Mesothelial cell of epicardium (in vitro differentiated cells): ENCODE measurements around the gene ZNF426. TPM values are rescaled to one million over a fixed set of nuclear protein-coding genes. Genes with fewer than 3 reads are reported as not detected.
A peak's percentile ranks its signal among the peaks of the same experiment; 100 is the strongest.

Experiments used
- DNase-seq, 2 experiments: peaks; one replicate each; pipeline ENCODE4 v3.0.0; 2021; ENCODE audit warnings: low spot score in 2 of 2; ENCODE audit not compliant: unreplicated experiment in 2 of 2
- H3K27ac Mint-ChIP-seq: 2 replicates; pipeline ENCODE4 v1.8.0; 2021; ENCODE audit warnings: mixed read lengths
- H3K27me3 Mint-ChIP-seq: 2 replicates; pipeline ENCODE4 v1.8.0; 2021; ENCODE audit warnings: low read depth, mixed read lengths
- H3K36me3 Mint-ChIP-seq: 2 replicates; pipeline ENCODE4 v1.8.0; 2021; ENCODE audit warnings: mixed read lengths
- H3K4me1 Mint-ChIP-seq: 2 replicates; pipeline ENCODE4 v1.8.0; 2021; ENCODE audit warnings: mixed read lengths
- H3K4me3 Mint-ChIP-seq: 2 replicates; pipeline ENCODE4 v1.8.0; 2021; ENCODE audit warnings: mild to moderate bottlenecking, moderate library complexity, mixed read lengths
- H3K9me3 Mint-ChIP-seq: 2 replicates; pipeline ENCODE4 v1.8.0; 2021; ENCODE audit warnings: mixed read lengths
- total RNA-seq: library from RNA; stranded (reverse); gene quantifications from 3 replicates; pipeline ENCODE4 v1.2.1, GENCODE V29; 2021
- TF ChIP-seq, protein P1 (sequence below): fragments of 200-600 bp; sonication (generic); IDR thresholded peaks from one replicate; pipeline ENCODE4 v1.5.0; 2021; ENCODE audit warnings: antibody characterized with exemption; ENCODE audit not compliant: unreplicated experiment

Gene ZNF426
- total RNA-seq, 1 donor from 2014 or later: 32.4 TPM

DNA sequence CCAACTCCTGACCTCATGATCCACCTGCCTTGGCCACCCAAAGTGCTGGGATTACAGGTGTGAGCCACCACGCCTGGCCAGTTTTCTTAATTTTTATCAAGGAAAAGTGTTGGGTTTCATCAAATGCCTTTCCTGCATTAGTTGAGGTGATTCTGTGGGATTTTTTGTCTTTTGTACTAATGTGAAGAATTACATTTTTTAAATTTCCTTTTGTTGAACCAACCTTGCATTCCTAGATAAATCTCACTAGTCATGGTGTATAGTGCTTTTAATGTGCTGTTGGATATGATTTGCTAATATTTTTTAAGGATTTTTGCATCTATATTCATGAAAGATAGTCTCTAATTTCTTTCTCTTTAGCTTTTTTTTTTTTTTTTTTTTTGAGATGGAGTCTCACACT is 37.6 kb downstream of the ZNF426 start:
- Mint-ChIP-seq H3K36me3 (peaks cover 4% of the 10 kb centered on the region), H3K27me3 (no peaks in the 10 kb centered on the region), H3K9me3 (peaks cover 35% of the 10 kb centered on the region), H3K27ac (no peak overlapping the region), H3K4me3 (no peak overlapping the region), H3K4me1 (no peaks in the 10 kb centered on the region)
- TF ChIP-seq, protein P1, sequence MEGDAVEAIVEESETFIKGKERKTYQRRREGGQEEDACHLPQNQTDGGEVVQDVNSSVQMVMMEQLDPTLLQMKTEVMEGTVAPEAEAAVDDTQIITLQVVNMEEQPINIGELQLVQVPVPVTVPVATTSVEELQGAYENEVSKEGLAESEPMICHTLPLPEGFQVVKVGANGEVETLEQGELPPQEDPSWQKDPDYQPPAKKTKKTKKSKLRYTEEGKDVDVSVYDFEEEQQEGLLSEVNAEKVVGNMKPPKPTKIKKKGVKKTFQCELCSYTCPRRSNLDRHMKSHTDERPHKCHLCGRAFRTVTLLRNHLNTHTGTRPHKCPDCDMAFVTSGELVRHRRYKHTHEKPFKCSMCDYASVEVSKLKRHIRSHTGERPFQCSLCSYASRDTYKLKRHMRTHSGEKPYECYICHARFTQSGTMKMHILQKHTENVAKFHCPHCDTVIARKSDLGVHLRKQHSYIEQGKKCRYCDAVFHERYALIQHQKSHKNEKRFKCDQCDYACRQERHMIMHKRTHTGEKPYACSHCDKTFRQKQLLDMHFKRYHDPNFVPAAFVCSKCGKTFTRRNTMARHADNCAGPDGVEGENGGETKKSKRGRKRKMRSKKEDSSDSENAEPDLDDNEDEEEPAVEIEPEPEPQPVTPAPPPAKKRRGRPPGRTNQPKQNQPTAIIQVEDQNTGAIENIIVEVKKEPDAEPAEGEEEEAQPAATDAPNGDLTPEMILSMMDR: no peak
- DNase-seq: no peak

DNA sequence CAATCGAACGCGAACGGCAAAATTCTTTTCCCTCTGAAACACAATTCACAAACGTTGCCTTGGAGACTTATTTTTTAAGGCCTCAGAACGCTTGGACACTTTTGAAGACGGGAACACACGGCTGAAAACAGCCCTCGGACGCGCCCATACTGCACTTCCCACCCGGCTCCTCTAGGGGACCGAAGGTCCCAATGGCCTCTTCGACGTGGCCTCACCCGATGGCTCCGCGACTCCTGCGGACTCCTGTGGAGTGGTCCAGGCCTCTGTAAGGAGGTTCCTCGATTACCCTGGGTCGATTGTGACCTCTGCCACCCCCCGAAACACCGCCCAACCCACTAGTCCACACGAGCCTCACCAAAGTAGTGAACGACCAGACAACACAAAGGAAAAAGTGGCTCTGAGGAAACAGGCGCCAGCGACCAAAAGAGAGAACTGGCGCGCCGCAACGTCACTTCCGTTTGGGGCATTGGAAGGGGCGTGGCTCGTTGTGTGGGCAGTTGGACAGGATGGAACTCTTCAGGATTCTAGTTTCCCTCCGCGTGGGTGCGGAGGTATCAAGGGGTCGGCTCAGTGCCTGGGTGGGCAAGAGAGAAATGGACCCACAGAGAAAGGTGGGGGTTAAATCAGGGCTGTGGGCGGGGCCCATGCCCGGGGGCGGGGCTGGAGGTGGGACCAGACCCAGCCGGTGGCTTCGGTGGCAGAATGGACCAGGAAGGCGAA is 40.1 kb downstream of the ZNF426 start, which contains the start of gene ZNF560:
ZNF560 (minus strand) TSS at position 434 of the 720 bp plus-strand sequence. CDS start 23,303 bp downstream, outside the sequence.
- Mint-ChIP-seq H3K27ac (no peak within 1 kb of the TSS), H3K36me3 (peaks cover 4% of the 10 kb centered on the region), H3K4me3 (no peak within 1 kb of the TSS), H3K9me3 (peaks cover 27% of the 10 kb centered on the region), H3K27me3 (no peaks in the 10 kb centered on the region), H3K4me1 (no peaks in the 10 kb centered on the region)
- TF ChIP-seq, protein P1: peak; percentile 37
- DNase-seq: no peak

DNA sequence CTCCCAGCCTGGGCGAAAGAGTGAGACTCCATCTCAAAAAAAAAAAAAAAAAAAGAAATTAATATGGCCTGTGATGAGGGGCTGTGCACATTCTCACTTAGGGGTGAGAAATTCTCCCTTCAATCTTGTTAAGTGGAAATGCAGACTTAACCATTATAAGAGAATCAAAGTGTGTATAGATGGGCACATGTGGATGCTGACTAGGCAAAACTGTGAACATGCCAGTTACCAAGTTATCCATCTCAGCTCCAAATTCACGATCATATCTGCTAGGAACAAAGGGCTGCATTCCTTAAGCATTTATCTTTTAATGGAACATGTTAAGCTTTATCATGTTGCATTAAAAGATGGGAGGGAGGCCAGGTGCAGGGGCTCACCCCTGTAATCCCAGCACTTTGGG is 44.3 kb downstream of the ZNF426 start:
- peaks cover 4% of the 10 kb centered on the region for H3K36me3 Mint-ChIP-seq
- TF ChIP-seq, protein P1: no peak
- peaks cover 37% of the 10 kb centered on the region for H3K9me3 Mint-ChIP-seq
- no peaks in the 10 kb centered on the region for H3K27me3 Mint-ChIP-seq
- H3K27ac Mint-ChIP-seq: no peak overlapping the region
- DNase-seq: no peak
- H3K4me1 Mint-ChIP-seq: no peaks in the 10 kb centered on the region
- no peak overlapping the region for H3K4me3 Mint-ChIP-seq

DNA sequence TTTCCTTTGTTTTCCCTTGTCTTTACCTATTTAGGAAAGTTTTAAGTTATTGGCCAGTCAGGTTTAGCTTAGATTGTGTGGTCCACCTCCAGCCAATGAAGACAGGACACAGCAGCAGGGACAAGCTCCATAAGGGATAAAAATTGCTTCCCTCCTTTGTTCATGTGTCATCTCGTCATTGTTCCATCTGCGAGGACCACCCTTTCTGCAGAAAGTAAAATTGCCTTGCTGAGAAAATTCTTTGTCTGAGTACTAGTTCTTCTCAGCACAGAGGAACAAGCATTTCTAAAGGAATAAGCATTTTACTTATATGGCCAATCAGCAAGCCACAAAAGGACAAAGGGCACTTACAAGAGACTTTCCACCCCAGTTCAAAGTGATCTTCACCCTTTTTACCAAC is 51.4 kb downstream of the ZNF426 start:
- Mint-ChIP-seq H3K4me3 (no peak overlapping the region), H3K4me1 (no peaks in the 10 kb centered on the region), H3K9me3 (peaks cover 54% of the 10 kb centered on the region), H3K27me3 (no peaks in the 10 kb centered on the region), H3K27ac (no peak overlapping the region), H3K36me3 (peaks cover 18% of the 10 kb centered on the region)
- TF ChIP-seq, protein P1: no peak
- no peak for DNase-seq

DNA sequence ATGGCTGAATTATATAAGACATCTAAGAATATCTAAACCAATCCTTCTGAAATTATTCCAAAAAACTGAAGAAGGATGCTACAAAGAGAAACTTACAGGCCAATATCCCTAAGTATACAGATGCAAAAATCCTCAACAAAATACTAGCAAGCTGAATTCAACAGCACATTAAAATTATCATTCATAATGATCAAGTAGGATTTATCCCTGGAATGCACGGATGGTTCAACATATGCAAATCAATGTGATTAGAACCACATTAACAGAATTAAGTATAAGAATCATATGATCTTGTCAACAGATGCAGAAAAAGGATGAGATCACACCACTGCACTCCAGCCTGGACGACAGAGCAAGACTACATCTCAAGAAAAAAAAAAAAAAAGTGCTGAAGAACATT is 53.3 kb downstream of the ZNF426 start:
- no peak for DNase-seq
- Mint-ChIP-seq H3K27ac (no peak overlapping the region), H3K4me3 (no peak overlapping the region), H3K36me3 (peaks cover 18% of the 10 kb centered on the region), H3K4me1 (no peaks in the 10 kb centered on the region), H3K27me3 (no peaks in the 10 kb centered on the region), H3K9me3 (peaks cover 48% of the 10 kb centered on the region)
- TF ChIP-seq, protein P1: no peak
